ENCODE measurements around the gene FAM120A. TPM values are rescaled to one million over a fixed set of nuclear protein-coding genes. Genes with fewer than 3 reads are reported as not detected.

The FAM120A gene
- polyA plus RNA-seq, 5 donors, result 62.3 to 75.1 (median 67.0) TPM

GRCh38 chr9:93592643-93593021 is 141.1 kb downstream of the FAM120A start:
- no peak for DNase-seq

- no peak for DNase-seq
Measured at GRCh38 chr9:93593144-93593658, 141.7 kb downstream of the FAM120A start.

GRCh38 chr9:93594041-93594756 is 142.7 kb downstream of the FAM120A start:
- DNase-seq, result no peak

DNA sequence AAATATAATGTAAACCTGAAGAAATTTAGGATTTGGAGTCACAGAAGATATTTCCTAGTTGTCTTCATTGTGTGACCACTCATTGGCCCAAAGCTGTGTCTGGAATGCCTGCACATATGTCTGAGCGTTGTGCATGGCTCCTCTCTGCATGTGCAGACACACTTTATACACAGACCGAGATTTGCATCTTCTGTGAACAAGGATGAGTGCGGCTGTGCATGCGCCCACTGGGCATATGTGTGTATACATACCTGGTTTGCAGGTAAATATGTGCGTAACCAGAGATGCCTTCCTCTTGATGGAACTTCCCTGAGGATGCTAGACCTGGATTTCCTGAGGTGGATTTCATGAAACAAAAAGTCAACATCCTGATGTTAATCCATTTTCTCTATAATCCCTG is 144.0 kb downstream of the FAM120A start:
- DNase-seq, result no peak

DNA sequence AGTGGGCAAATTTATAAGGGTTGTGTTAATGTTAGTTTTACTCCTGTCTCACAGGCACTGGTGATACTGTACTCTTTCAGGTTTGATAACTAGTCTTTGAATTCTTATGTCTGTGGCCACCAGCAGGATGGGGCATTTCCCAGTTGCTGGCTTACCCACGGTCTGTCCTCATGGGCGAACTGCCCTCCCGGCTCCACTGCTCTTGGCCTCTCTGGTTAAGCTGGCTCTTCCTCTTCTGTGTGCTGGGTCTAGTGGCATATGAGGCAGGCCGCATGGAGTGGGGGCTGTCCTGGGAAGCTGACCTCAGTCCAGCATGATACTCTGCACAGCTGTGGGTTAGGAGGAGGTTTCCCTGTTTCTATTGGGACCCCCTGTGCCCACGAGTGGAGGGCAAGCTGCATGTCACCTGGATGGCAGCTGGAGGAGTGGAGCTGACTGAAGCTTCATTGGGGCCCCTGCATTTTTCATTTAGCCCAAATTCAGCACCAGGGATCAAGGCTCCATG is 144.4 kb downstream of the FAM120A start:
- no peak for DNase-seq

DNA sequence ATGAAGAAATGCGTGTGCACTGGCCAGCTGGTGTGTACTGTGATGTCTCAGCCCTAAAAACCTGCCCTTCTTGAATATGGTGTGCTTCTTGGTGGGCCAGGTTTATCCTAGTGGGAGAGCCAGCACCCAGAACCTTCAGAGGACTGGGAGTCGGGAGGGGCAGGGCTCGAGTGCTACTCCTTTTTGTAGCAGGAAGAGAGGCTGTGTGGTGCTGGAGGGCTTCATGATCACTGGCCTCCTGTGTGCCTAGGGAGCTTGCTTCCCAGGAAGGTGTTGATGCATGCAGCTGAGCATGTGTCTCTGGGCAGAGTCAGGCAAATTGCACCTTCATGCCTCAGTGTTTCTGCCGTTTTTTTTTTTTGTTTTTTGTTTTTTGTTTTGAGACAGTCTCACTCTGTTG is 144.9 kb downstream of the FAM120A start:
- no peak for DNase-seq

DNA sequence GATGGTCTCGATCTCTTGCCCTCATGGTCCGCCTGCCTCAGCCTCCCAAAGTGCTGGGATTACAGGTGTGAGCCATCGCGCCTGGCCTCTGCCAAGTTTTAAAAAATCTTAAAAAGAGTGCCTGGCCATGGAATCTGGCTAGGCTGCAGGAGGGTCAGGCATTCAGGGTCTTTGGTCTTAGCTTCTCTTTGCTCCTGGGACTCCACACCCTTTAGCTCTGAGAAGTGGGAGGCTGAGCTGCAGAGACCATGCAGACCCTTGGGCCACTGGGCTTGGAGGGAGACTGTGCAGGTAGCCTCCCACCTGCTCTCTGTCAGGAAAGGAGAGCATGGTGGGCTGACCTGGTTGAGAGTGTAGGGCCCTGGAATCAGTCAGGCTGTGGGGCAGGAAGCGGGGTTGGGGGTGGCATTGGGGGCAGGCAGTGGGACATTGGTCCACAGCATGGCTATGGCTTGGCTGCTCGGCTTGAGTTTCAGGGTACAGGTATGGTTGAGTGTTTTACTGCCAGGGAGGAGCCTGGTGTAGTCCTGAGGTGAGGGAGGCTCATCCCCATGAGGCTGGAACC is 145.7 kb downstream of the FAM120A start:
- DNase-seq, result no peak

DNA sequence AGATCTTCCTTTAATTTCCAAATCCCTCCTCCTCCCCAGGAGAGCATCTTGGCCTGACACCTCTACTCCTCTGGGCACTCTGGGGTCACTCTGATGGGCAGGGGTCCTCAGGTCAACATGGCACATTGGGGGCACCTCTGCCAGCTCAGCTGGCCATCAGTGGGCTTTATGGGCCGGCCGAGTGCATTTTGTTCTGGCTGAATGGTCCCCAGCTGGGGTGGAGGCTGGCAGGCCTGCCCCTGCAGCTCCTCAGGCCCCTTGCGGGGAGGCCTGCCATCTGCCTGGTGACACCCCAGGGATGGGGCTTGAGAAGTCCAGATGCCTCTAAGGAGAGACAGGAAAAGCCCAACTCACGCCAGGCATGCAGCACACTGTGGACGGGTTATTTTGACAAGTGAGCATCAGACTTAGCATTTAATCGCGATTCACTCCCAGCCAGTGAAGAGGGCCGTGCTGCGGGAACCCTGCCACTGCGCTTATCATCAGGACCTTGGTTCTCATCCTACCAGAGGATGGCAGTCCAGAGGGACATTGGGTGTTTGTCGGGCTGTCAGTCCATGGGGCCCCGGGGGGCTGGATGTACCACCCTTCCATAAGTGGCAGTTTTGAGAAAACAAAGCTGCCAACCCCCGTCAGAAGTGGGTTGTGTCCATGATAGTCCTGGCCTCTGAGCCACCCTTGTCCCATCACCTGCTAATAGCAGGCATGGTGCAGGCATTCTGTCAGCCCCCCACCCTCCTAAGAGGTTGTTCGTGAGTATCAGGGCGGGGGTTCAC is 146.6 kb downstream of the FAM120A start:
- DNase-seq, result no peak

GRCh38 chr9:93598647-93599241 is 147.3 kb downstream of the FAM120A start:
- no peak for DNase-seq

DNA sequence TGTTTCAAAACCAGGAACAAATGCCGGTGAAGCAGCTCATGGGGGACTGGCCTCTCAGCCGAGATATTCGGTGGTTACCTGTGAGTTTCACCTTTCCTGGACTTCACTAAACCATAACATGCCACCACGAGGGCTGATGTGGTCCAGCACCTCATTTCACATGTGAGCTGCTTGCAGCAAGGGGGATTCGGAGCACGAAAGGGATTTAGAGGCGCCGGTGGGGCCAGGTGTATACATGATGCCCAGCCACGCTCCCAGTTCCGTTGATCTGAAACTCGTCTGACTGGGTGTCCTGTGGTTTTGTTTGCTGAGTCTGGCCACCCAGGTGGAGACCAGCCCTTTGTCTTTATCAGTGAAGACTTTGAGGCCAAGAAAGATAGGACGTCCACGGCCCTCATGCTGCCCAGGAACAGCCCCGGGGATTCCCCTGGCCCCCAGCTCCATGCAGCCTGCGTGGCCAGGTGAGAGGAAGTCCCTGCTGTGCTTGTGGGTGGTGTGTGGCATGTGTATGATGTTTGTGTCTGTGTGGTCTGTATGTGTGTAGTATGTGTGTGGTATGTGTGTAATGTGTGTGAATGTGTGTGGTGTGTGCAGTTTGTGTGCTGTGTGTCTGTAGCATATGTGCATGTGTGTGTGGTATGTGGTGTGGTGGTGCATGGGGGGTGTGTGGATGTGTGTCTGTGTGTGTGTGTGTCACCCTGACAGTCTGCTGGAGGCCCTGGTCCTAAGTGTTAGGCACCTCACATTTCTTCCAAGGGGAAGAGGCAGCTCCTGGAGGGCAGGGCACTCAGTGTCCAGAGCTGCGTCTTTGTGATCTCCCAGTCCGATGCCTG is 148.3 kb downstream of the FAM120A start:
- no peak for DNase-seq

GRCh38 chr9:93600504-93600903 is 149.0 kb downstream of the FAM120A start:
- DNase-seq, result no peak

GRCh38 chr9:93601063-93601462 is 149.6 kb downstream of the FAM120A start:
- no peak for DNase-seq

GRCh38 chr9:93601666-93602065 is 150.2 kb downstream of the FAM120A start:
- no peak for DNase-seq

GRCh38 chr9:93603011-93603410 is 151.5 kb downstream of the FAM120A start:
- no peak for DNase-seq

DNA sequence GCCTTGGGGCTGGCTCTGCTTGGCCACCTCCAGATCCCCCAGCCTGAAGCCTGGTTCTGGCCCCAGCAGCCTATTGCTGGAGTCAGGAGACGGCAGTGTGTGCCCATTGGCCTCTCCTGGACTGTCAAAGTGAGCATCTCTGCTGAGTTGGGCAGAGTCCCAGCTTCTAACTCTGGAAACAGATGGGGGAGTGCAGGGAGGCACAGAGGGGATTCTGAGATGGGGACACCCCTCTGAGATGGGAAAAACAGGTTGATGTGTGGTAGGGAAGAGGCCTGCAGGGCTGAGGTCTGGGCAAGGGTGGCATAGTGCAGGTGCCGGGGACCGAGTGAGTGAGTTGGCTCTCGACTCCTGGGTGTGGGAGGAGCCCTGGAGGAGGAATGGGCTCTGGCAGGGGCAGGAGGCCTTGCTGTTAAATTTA is 152.4 kb downstream of the FAM120A start:
- DNase-seq, result no peak

- DNase-seq, result no peak
Measured at GRCh38 chr9:93606187-93606586, 154.7 kb downstream of the FAM120A start.

DNA sequence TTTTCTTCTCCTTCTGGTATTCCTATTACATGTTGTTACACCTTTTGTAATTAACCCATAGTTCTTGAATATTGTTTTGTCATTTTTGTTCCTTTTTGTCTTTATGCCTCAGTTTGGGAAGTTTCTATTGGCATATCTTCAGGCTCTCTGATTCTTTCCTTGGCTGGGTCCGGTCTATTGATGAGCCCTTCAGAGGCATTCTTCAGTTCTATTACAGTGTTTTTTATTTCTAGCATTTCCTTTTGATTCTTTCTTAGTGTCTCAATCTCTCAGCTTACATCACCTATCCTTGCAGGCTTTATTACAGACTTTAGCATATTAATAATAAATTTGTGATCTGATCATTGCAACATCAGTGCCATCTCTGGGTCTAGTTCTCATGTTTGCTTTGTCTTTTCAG is 158.7 kb downstream of the FAM120A start:
- DNase-seq, result no peak

GRCh38 chr9:93612052-93612795 is 160.7 kb downstream of the FAM120A start:
- no peak for DNase-seq

GRCh38 chr9:93612796-93613154 is 161.3 kb downstream of the FAM120A start:
- no peak for DNase-seq

- DNase-seq, result no peak
Measured at GRCh38 chr9:93613174-93613573, 161.7 kb downstream of the FAM120A start.

- no peak for DNase-seq
Measured at GRCh38 chr9:93613791-93614190, 162.3 kb downstream of the FAM120A start.
